ENCODE measurements around the gene ACADSB. TPM values are rescaled to one million over a fixed set of nuclear protein-coding genes. Genes with fewer than 3 reads are reported as not detected.

The ACADSB gene
- total RNA-seq, 1 experiment from 2014 or later, result 11.9 TPM

DNA sequence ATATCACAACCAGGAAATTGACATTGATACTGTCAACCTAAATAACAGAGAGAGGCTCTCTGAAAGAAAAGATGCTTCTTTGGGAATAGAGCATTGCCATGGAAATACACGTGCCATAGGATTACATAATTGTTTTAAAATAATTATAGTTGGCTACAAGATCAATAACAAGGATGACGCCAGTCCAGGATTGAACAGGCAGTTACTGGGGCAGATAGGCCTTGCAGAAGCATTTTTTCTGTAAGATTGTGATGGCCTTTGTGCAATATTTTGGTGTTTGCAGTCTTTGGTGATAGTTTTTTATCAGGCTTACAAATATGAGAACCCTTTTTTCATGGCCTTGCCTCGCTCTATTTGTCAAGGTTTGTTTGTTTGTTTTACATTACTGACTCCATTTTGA lies 10.5 kb downstream of the ACADSB start:
- no TSS peak for BruUV-seq (replicated peaks)
- TF ChIP-seq, protein P1, sequence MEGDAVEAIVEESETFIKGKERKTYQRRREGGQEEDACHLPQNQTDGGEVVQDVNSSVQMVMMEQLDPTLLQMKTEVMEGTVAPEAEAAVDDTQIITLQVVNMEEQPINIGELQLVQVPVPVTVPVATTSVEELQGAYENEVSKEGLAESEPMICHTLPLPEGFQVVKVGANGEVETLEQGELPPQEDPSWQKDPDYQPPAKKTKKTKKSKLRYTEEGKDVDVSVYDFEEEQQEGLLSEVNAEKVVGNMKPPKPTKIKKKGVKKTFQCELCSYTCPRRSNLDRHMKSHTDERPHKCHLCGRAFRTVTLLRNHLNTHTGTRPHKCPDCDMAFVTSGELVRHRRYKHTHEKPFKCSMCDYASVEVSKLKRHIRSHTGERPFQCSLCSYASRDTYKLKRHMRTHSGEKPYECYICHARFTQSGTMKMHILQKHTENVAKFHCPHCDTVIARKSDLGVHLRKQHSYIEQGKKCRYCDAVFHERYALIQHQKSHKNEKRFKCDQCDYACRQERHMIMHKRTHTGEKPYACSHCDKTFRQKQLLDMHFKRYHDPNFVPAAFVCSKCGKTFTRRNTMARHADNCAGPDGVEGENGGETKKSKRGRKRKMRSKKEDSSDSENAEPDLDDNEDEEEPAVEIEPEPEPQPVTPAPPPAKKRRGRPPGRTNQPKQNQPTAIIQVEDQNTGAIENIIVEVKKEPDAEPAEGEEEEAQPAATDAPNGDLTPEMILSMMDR (IDR thresholded peaks at IDR 0.05; ENCODE audit: unreplicated experiment), result no peak
- Mint-ChIP-seq H3K36me3 (ENCODE audit: insufficient read depth, unreplicated experiment) (no peaks in the 10 kb centered on the region), H3K4me1 (ENCODE audit: insufficient read depth, unreplicated experiment) (peaks cover 18% of the 10 kb centered on the region), H3K27me3 (ENCODE audit: insufficient read depth, unreplicated experiment) (no peaks in the 10 kb centered on the region), H3K9me3 (ENCODE audit: unreplicated experiment) (no peaks in the 10 kb centered on the region), H3K27ac (ENCODE audit: low read depth, unreplicated experiment) (no peak overlapping the region), H3K4me3 (ENCODE audit: unreplicated experiment) (no peak overlapping the region)
- intact Hi-C loops (cut with micrococcal nuclease), result no loop called here
- CTCF ChIA-PET, result interaction anchor here (0.8 to 1.0 kb wide), 2 partner anchors 9 to 362 kb away, joined by 3 read pairs; no protein-coding TSS in a partner anchor
- POLR2A ChIA-PET, result interaction anchor here (5.7 kb wide), 1 partner anchor 10 kb away, joined by 24 read pairs; the partner anchor contains the start of genes ACADSB and IKZF5
- DNase-seq (ENCODE audit: unreplicated experiment), result no peak

- no peaks in the 10 kb centered on the region for H3K27me3 Mint-ChIP-seq (ENCODE audit: insufficient read depth, unreplicated experiment)
- intact Hi-C loops (cut with micrococcal nuclease), result no loop called here
- H3K27ac Mint-ChIP-seq (ENCODE audit: low read depth, unreplicated experiment), result no peak overlapping the region
- H3K9me3 Mint-ChIP-seq (ENCODE audit: unreplicated experiment), result no peaks in the 10 kb centered on the region
- TF ChIP-seq, protein P1 (IDR thresholded peaks at IDR 0.05; ENCODE audit: unreplicated experiment), result no peak
- CTCF ChIA-PET, result interaction anchor here (0.5 to 1.0 kb wide), 4 partner anchors 10 to 947 kb away, joined by 3 read pairs; no protein-coding TSS in a partner anchor
- no peak overlapping the region for H3K4me3 Mint-ChIP-seq (ENCODE audit: unreplicated experiment)
- no peaks in the 10 kb centered on the region for H3K36me3 Mint-ChIP-seq (ENCODE audit: insufficient read depth, unreplicated experiment)
- BruUV-seq (replicated peaks), result no TSS peak
- no peak for DNase-seq (ENCODE audit: unreplicated experiment)
- POLR2A ChIA-PET, result interaction anchor here (5.7 kb wide), 1 partner anchor 11 kb away, joined by 24 read pairs; the partner anchor contains the start of genes ACADSB and IKZF5
- H3K4me1 Mint-ChIP-seq (ENCODE audit: insufficient read depth, unreplicated experiment), result peaks cover 10% of the 10 kb centered on the region
These were observed 11.3 kb downstream of the ACADSB start for GRCh38 chr10:123019941-123020703.

DNA sequence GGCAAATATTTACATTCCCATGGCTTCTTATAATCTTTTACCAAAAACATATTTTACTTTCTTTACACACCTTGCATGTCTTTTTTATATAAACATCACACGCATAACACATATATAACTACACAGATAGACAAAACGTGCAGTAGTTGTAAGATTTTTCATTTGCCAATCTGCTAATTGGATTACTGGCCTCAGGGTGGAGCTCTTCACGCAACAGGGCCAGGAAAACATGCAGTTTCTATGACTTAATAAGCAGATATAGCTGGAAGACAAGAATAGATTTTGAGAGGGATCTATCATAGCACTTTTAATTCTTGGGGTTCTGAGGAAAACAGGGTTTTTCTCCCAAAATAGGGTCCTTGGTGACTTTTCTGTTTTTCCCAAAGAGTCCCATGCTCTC lies 12.7 kb downstream of the ACADSB start:
- Mint-ChIP-seq H3K27me3 (ENCODE audit: insufficient read depth, unreplicated experiment) (no peaks in the 10 kb centered on the region), H3K4me3 (ENCODE audit: unreplicated experiment) (no peak overlapping the region), H3K4me1 (ENCODE audit: insufficient read depth, unreplicated experiment) (peaks cover 7% of the 10 kb centered on the region), H3K27ac (ENCODE audit: low read depth, unreplicated experiment) (no peak overlapping the region), H3K9me3 (ENCODE audit: unreplicated experiment) (no peaks in the 10 kb centered on the region), H3K36me3 (ENCODE audit: insufficient read depth, unreplicated experiment) (no peaks in the 10 kb centered on the region)
- CTCF ChIA-PET, result interaction anchor here (0.6 to 1.8 kb wide), 10 partner anchors 11 to 768 kb away, joined by 3 to 7 read pairs (median 4); no protein-coding TSS in a partner anchor
- no TSS peak for BruUV-seq (replicated peaks)
- POLR2A ChIA-PET, result interaction anchor here (0.6 to 5.7 kb wide), 6 partner anchors 11 to 230 kb away, joined by 3 to 24 read pairs (median 4); partner anchors contain the start of genes ACADSB and IKZF5
- peak; percentile 23 for DNase-seq (ENCODE audit: unreplicated experiment)
- TF ChIP-seq, protein P1 (IDR thresholded peaks at IDR 0.05; ENCODE audit: unreplicated experiment), result peak; percentile 28
- intact Hi-C loops (cut with micrococcal nuclease), result no loop called here

DNA sequence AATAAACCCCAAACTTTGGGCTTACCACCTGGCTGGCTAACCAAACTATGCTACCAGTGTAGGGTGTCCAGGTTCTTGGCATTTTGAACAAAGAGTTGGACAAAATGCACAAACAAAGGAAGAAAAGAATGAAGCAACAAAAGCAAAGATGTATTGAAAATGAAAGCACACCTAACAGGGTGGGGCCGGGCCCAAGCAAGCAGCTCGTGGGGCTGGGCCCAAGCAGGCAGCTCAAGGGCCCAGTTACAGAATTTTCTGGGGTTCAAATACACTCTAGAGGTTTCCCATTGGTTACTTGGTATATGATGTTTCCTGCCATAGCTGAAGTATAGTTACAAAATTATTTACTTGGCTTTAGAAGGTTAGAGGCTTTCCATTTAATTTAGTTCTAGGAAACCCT lies 15.7 kb downstream of the ACADSB start:
- no peaks in the 10 kb centered on the region for H3K36me3 Mint-ChIP-seq (ENCODE audit: insufficient read depth, unreplicated experiment)
- intact Hi-C loops (cut with micrococcal nuclease), result no loop called here
- H3K4me1 Mint-ChIP-seq (ENCODE audit: insufficient read depth, unreplicated experiment), result peaks cover 7% of the 10 kb centered on the region
- no peak overlapping the region for H3K4me3 Mint-ChIP-seq (ENCODE audit: unreplicated experiment)
- no TSS peak for BruUV-seq (replicated peaks)
- TF ChIP-seq, protein P1 (IDR thresholded peaks at IDR 0.05; ENCODE audit: unreplicated experiment), result no peak
- DNase-seq (ENCODE audit: unreplicated experiment), result no peak
- no peak overlapping the region for H3K27ac Mint-ChIP-seq (ENCODE audit: low read depth, unreplicated experiment)
- CTCF ChIA-PET, result interaction anchor here (0.9 kb wide), 1 partner anchor 19 kb away, joined by 6 read pairs; no protein-coding TSS in a partner anchor
- POLR2A ChIA-PET, result interaction anchor here (0.7 to 1.6 kb wide), 2 partner anchors 8 to 226 kb away, joined by 3 to 9 read pairs; no protein-coding TSS in a partner anchor
- H3K27me3 Mint-ChIP-seq (ENCODE audit: insufficient read depth, unreplicated experiment), result no peaks in the 10 kb centered on the region
- H3K9me3 Mint-ChIP-seq (ENCODE audit: unreplicated experiment), result no peaks in the 10 kb centered on the region
